GM13977 (cell line): ENCODE data around the gene TREX2.

Source experiments
- DNase-seq: peaks from one replicate; pipeline ENCODE4 v3.0.0; 2012; ENCODE audit warnings: low spot score
- in situ Hi-C: fragments of 300-500 bp; cut with MboI; formaldehyde crosslinking; loops from one replicate; pipeline ENCODE4 v1.12.0; 2022; ENCODE audit warnings: low sequenced_read_pairs, low pct_unique_long_range_greater_than_20kb, mixed read lengths, inconsistent platforms; ENCODE audit not compliant: unreplicated experiment
- TF ChIP-seq, protein P1 (sequence below): IDR thresholded peaks from 2 replicates; pipeline ENCODE4 v1.5.1; 2012; ENCODE audit warnings: mild to moderate bottlenecking, control low read depth; ENCODE audit not compliant: insufficient read depth; ENCODE audit errors: extremely low read depth, missing control alignments

Gene TREX2

DNA sequence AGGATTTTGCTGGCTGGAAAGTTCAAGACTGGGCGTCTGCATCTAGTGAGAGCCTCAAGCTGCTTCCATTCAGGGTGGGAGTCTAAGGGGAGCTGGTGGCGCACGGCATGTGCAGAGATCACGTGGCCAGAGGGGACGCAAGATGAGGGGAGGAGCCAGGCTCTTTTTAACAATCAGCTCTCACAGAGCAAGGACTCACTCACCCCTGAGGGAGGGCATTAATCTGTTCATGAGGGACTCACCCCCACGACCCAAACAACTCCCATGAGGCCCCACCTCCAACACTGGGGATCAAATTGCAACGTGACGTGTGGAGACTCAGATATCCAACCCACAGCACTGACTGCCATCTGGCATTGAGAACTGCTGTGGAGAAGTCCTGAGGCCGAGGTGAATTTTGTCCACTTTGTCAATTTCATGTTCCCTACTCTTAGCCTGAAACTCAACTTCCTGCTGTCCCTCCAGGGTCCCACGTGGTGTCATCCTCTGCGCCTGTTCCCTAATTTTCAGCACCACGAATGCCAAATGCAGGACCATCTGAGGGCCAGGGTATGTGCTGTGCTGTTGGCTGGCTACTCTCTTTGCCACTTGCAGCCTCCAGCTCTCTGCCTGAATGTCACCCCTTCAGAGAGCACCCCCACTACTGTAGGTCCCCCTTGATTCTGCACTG, 28.9 kb downstream of the TREX2 start:
- in situ Hi-C loops, result no loop called here
- TF ChIP-seq, protein P1, sequence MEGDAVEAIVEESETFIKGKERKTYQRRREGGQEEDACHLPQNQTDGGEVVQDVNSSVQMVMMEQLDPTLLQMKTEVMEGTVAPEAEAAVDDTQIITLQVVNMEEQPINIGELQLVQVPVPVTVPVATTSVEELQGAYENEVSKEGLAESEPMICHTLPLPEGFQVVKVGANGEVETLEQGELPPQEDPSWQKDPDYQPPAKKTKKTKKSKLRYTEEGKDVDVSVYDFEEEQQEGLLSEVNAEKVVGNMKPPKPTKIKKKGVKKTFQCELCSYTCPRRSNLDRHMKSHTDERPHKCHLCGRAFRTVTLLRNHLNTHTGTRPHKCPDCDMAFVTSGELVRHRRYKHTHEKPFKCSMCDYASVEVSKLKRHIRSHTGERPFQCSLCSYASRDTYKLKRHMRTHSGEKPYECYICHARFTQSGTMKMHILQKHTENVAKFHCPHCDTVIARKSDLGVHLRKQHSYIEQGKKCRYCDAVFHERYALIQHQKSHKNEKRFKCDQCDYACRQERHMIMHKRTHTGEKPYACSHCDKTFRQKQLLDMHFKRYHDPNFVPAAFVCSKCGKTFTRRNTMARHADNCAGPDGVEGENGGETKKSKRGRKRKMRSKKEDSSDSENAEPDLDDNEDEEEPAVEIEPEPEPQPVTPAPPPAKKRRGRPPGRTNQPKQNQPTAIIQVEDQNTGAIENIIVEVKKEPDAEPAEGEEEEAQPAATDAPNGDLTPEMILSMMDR, result no peak
- DNase-seq, result no peak

DNA sequence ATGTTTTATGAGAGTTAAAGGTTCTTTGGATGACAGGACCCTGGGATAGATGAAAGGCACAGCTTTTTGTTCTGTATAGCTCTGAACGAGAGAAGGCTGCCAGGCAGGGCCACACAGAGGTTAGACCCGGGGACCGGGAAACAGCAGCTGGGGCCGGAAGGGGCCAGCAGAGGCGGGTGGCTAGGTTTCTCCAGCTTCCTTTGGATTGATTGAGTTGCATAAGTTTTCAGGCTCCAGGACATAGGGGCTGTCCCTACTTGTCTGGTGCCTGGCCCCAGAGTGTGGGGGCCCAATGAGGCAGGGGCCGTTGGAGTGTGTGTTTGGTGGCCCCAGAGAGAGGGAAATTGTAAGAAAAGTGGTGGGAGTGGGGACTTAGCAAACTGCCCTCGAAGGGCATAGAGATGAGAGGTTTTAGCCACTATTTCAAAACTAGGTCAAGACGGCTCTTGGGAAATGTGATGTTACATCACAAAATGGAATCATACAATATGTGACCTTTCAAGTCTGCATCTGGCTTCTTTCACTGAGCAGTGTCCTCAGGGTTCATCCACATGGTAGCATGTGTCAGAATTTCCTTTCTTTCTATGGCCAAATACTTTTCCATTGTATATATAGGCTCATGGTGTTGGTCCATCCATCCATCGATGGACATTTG, 30.9 kb downstream of the TREX2 start:
- no peak for DNase-seq
- in situ Hi-C loops, result no loop called here

DNA sequence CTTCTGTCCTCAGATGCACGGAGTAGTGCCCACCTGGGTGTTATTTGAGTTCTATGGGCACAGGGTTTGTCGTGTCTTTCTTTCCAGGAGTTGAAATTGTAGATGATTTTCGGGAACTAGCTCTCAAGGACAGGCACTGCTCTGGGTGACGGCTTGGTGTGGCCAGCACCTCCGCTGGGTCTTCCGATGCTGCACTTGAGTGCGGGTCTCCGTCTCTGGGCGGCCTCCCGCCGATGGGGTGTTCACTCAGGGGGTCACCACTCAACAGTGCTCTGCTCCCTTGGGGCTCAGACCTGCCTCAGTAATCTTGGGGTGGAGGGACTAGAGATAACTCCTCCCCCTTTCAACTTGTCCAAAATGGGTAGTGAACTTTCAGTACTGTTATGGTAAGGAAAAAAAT, 32.1 kb downstream of the TREX2 start:
- DNase-seq, result no peak
- TF ChIP-seq, protein P1, result no peak
- in situ Hi-C loops, result no loop called here

More for the DNA sequence above, 30.9 kb downstream of the TREX2 start:
- TF ChIP-seq, protein P1, result no peak

DNA sequence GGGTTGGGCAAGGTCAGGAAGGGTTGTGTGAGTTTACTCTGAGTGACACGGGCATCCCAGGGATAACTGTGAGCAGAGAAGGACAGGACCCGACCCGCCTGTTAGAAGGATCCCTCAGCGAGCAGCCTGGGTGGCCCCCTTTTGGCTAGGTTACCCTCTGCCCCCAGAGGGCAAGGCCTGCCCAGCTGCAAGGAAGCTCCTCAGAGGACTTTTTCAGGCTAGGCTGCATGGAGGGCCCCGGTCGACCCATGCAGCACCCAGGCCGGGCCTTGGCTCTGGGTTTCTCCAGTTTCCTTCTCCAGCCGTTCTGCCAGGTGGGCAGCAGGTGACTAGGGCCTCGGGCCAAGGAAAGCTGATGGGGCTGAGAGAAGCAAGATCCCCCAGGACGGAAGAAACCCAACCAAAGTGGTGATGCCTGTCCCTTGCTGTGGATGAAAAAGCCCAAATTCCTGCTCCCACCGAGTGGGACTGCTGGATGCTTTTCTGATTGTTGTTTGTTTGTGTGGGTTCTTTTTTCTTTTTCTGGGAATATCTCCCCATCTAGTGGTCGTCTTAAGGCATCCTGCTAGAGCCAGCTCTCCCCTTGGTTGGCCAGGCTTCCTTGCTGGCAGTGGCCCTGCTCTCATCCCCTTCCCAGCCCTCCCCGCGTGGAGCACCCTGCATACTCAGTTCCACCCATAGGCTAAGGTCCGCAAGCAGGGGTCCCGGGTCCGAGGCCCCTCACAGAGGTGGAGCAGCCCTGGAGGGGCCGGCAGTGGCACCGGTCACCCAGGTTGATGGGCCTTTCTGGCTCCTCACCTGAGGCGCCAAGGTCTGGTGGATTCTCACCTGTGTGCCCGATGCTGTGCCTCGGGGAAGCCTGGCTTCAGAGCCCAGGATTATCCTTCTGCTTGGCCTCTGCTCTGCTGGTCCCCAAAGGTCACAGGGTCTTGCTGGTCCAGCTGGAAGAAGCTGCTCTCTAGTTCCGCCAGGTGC, 32.8 kb downstream of the TREX2 start:
- TF ChIP-seq, protein P1, result peak; percentile 3
- in situ Hi-C loops, result no loop called here
- DNase-seq, result no peak

DNA sequence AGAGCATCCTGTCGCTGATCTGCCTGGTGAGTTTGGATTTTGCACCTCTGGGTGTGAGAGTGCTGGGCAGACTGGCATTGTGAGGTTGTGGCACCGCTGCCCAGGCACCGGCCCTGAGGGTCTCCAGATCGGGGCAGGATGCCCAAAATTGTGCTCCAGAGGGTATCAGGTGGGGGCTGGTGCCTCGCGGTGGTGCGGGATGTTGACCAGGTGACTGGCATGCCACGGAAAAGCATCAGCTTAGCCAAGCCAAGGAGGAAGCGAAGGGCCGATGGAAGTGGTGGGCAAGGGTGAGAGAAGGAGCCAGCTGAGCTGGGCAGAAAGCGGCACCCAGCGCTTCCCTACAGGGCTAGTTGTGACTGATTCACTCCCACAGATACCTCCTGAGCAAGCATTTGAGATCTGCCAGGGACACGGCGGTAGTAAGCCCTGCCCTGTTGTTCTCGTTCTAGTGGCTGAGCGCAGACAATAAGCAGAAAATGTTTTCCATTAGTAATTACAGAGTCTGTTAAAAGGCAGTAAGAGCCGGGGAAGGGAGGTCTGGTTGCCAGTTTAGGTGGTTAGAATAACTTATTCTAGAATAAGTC, 33.8 kb downstream of the TREX2 start:
- no peak for DNase-seq
- in situ Hi-C loops, result no loop called here
- TF ChIP-seq, protein P1, result no peak

DNA sequence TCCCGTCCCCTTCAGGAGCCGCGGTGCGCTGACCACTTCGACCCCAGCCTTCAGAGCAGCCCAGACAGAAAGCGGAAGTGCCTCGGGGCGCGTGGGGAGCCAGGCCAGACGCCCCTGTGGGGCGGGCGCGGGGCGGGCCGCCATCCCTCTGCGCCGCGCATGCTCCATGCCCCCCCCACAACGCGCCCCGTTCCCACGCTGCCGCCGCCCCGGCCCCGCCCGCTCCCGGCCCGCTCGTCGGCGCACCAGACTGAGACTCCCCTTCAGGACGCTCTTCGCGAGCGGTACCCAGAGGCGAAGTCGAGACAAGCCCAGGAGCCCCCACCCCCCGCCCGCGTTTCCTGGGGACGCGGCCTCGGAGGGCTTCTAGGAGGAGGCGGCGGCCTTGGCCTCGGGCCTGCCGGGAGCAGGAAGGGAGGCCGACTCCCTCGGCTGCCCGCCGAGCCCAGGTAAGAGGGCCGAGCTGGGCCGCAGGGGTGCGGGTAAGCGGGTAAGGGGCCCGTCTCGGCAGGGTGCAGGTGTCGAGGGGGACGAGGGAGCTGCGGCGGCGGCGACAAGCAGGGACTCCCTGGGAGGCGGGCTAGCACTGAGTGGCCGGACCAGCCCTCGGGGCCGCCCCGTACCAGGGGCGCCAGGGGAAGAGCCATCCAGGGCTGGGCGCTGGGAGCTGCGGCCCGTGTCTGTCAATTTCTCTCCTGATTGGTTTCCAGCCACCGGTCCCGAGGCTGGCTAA, 34.4 kb downstream of the TREX2 start, which contains the start of gene ZFP92:
ZFP92 (plus strand) TSS at position 218 of the 733 bp plus-strand sequence. CDS start 6,851 bp downstream, outside the sequence.
- peak; percentile 86 for DNase-seq
- TF ChIP-seq, protein P1, result no peak
- in situ Hi-C loops, result no loop called here
